ENCODE measurements around the gene CXADR.

GRCh38 chr21:17488620-17489019 is 24.2 kb upstream of the CXADR start:
- TF ChIP-seq POLR2A (IDR thresholded peaks at IDR 0.05) (no peak), CTCF (IDR thresholded peaks at IDR 0.05) (no peak)
